Rectal smooth muscle tissue (tissue), 1 donor: ENCODE measurements around the gene TRIM2.

ENCODE experiments used
- H3K27ac ChIP-seq: one replicate; pipeline ENCODE4 v1.7.0; 2013; ENCODE audit warnings: low read depth, low read length, inconsistent platforms
- H3K27me3 ChIP-seq: one replicate; pipeline ENCODE4 v1.7.0; 2013; ENCODE audit warnings: low read length; ENCODE audit not compliant: control insufficient read depth, insufficient read depth
- H3K36me3 ChIP-seq: one replicate; pipeline ENCODE4 v1.7.0; 2013; ENCODE audit warnings: low read length; ENCODE audit not compliant: control insufficient read depth, insufficient read depth
- H3K4me1 ChIP-seq: one replicate; pipeline ENCODE4 v1.7.0; 2013; ENCODE audit warnings: low read length; ENCODE audit not compliant: control insufficient read depth, insufficient read depth
- H3K4me3 ChIP-seq: one replicate; pipeline ENCODE4 v1.7.0; 2013; ENCODE audit warnings: low read length
- H3K9ac ChIP-seq: one replicate; pipeline ENCODE4 v1.7.0; 2013; ENCODE audit warnings: low read length

The TRIM2 gene

DNA sequence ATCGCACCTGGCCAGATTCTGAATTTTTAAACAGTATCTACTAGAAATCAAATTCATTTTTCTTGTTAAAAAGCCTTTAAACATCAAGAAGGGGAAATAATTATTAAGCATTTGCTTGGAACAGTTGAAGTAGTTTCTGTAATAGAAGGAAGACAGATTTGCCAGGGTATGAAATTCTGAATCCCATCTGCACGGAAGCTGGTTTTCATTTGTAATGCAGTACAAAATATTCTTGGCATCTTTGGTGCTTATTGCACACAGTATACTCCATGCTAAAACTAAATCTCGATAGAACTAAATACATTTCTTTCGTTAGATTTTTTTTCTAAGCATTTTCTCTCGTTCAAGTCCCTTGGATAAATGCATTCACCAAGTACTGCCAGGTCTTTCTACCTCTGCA lies 25.3 kb downstream of the TRIM2 start:
- Histone ChIP-seq H3K4me1 (peaks cover 3% of the 10 kb centered on the region), H3K9ac (no peak overlapping the region), H3K36me3 (no peaks in the 10 kb centered on the region), H3K4me3 (no peak overlapping the region), H3K27me3 (no peaks in the 10 kb centered on the region), H3K27ac (no peak overlapping the region)

DNA sequence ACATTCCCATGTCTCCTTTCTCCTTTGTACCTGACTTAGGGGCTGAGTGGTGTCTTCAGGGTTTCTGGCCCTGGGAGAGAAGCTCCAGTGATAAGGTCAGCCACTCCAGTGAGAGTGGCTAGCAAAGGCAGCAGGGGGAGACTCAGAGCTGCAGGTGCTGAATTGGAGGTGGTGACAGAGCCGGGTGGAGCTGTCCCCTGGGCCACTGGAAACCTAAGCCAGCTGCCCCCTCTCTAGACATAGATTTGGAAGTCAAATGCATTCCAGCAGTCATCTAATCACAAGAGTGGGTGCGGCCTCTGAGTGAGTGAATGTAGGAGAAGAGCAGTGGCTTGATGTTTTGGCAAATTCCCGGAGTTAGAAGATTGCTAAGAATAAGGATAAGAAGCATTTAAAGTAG lies 28.5 kb downstream of the TRIM2 start:
- H3K4me3 ChIP-seq: no peak overlapping the region
- no peaks in the 10 kb centered on the region for H3K36me3 ChIP-seq
- peaks cover 3% of the 10 kb centered on the region for H3K4me1 ChIP-seq
- H3K27ac ChIP-seq: no peak overlapping the region
- H3K9ac ChIP-seq: no peak overlapping the region
- no peaks in the 10 kb centered on the region for H3K27me3 ChIP-seq

DNA sequence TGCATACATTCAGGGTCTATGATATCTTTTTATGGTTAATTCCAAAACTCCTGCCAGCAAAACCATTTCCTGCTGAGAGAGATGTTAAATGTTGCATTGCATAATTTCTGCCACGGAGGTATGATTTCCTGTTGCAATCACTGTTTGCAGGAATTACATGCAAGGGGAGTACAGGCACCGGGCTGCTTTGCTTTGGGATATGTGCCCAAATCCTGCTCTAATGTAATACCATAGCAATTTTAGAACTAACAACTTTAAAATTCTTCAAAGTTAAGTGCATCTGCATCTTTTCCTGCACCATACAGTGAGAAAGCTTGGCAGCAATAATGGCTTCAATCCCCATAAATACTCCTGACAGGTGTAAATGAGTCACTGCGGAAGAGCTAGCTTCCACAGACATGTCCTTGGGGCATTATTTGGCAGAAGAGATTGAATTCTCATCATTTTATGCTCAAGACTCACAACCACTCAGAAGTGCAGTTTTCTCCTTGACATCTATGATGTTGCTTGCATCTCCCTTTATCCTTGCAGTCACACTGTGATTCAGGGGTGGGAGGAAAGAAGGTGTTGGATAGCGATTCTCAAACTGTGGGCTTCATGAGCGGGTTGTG lies 29.6 kb downstream of the TRIM2 start:
- Histone ChIP-seq H3K9ac (no peak overlapping the region), H3K27me3 (no peaks in the 10 kb centered on the region), H3K36me3 (no peaks in the 10 kb centered on the region), H3K4me3 (no peak overlapping the region), H3K4me1 (peaks cover 3% of the 10 kb centered on the region), H3K27ac (no peak overlapping the region)

- H3K27ac ChIP-seq: no peak overlapping the region
- H3K9ac ChIP-seq: no peak overlapping the region
- no peak overlapping the region for H3K4me3 ChIP-seq
- H3K27me3 ChIP-seq: no peaks in the 10 kb centered on the region
- peaks cover 3% of the 10 kb centered on the region for H3K4me1 ChIP-seq
- H3K36me3 ChIP-seq: no peaks in the 10 kb centered on the region
Measured at GRCh38 chr4:153234885-153235284, 30.6 kb downstream of the TRIM2 start.

GRCh38 chr4:153238135-153238919 lies 34.1 kb downstream of the TRIM2 start:
- H3K36me3 ChIP-seq: no peaks in the 10 kb centered on the region
- no peaks in the 10 kb centered on the region for H3K27me3 ChIP-seq
- H3K4me3 ChIP-seq: no peak overlapping the region
- no peak overlapping the region for H3K9ac ChIP-seq
- no peak overlapping the region for H3K27ac ChIP-seq
- peaks cover 6% of the 10 kb centered on the region for H3K4me1 ChIP-seq

- H3K4me3 ChIP-seq: no peak overlapping the region
- H3K27me3 ChIP-seq: no peaks in the 10 kb centered on the region
- H3K36me3 ChIP-seq: no peaks in the 10 kb centered on the region
- no peak overlapping the region for H3K27ac ChIP-seq
- peaks cover 3% of the 10 kb centered on the region for H3K4me1 ChIP-seq
- no peak overlapping the region for H3K9ac ChIP-seq
Measured at GRCh38 chr4:153239409-153239808, 35.2 kb downstream of the TRIM2 start.

GRCh38 chr4:153241295-153241694 lies 37.1 kb downstream of the TRIM2 start:
- no peaks in the 10 kb centered on the region for H3K36me3 ChIP-seq
- H3K27ac ChIP-seq: no peak overlapping the region
- H3K4me3 ChIP-seq: no peak overlapping the region
- no peak overlapping the region for H3K9ac ChIP-seq
- peaks cover 3% of the 10 kb centered on the region for H3K4me1 ChIP-seq
- no peaks in the 10 kb centered on the region for H3K27me3 ChIP-seq

GRCh38 chr4:153241970-153242838 lies 38.0 kb downstream of the TRIM2 start:
- H3K9ac ChIP-seq: no peak overlapping the region
- no peak overlapping the region for H3K4me3 ChIP-seq
- no peaks in the 10 kb centered on the region for H3K36me3 ChIP-seq
- H3K27me3 ChIP-seq: no peaks in the 10 kb centered on the region
- no peak overlapping the region for H3K27ac ChIP-seq
- H3K4me1 ChIP-seq: peaks cover 3% of the 10 kb centered on the region

DNA sequence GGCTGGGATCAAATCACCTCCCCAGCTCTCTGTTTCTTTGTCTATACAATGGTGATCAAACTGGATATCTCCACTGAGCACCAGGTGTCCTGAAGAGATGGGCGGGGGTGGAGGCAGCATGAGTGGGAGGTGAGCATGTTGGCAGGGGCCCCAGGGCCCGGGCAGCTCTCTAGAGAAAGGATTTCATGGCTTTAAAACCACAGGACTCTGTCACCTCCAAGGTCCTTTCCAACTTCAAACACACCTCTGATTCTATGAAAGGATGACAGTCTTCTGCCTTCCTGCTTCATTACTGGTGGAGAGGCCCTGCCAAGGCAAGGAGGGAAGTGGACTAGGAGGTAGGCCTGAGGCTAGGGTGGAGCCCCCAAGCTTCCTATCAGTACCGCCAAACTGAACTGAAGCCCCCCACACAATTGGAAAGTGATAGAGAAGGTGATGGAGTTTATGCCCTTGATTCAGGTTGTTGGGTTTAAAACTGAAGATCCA lies 38.6 kb downstream of the TRIM2 start:
- Histone ChIP-seq H3K9ac (no peak overlapping the region), H3K27ac (no peak overlapping the region), H3K27me3 (no peaks in the 10 kb centered on the region), H3K4me1 (peaks cover 3% of the 10 kb centered on the region), H3K4me3 (no peak overlapping the region), H3K36me3 (no peaks in the 10 kb centered on the region)

DNA sequence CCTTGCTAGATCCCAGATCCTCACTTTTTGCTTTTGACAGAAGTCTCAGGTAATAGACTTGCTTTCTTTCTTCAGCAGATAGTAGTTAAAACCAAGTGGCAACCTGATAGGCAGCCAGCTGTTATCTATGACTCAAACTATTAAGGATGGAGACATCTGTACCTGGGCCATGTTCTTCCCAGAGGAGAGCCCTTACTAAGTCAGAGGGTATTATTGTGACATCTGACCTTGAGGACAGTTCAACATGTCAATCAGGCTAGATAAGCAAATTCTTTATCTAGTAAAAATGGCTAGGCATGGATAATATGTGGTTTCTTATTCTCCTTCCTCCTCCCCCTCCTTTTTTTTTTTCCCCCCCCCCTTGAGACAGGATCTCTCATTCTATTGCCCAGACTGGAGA lies 39.2 kb downstream of the TRIM2 start:
- Histone ChIP-seq H3K4me3 (no peak overlapping the region), H3K36me3 (no peaks in the 10 kb centered on the region), H3K4me1 (peaks cover 3% of the 10 kb centered on the region), H3K27ac (no peak overlapping the region), H3K9ac (no peak overlapping the region), H3K27me3 (no peaks in the 10 kb centered on the region)

- no peak overlapping the region for H3K4me3 ChIP-seq
- H3K36me3 ChIP-seq: no peaks in the 10 kb centered on the region
- H3K9ac ChIP-seq: no peak overlapping the region
- H3K27ac ChIP-seq: no peak overlapping the region
- peaks cover 7% of the 10 kb centered on the region for H3K4me1 ChIP-seq
- no peaks in the 10 kb centered on the region for H3K27me3 ChIP-seq
Measured at GRCh38 chr4:153244969-153245368, 40.7 kb downstream of the TRIM2 start.

DNA sequence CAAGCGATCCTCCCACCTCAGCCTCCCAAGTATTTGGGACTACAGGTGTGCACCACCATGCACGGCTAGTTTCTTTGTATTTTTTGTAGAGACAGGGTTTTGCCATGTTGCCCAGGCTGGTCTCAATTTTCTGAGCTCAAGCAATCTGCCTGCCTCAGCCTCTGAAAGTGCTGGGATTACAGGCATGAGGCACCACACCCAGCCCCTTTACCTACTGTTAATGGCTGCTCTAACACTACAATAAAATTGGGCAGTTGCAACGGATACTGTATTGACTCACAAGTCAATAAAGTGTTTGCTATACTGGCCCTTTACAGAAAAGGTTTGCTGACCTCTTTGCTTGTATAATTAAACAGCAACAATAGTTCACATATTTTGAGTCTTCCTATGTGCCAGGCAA lies 41.5 kb downstream of the TRIM2 start:
- H3K4me1 ChIP-seq: peaks cover 7% of the 10 kb centered on the region
- H3K36me3 ChIP-seq: no peaks in the 10 kb centered on the region
- H3K27ac ChIP-seq: no peak overlapping the region
- H3K9ac ChIP-seq: no peak overlapping the region
- no peak overlapping the region for H3K4me3 ChIP-seq
- no peaks in the 10 kb centered on the region for H3K27me3 ChIP-seq
